HG03469 (cell line): ENCODE results near the gene CD81.

Experiments
- ATAC-seq: cut with Tn5 transposase; IDR thresholded peaks from one replicate; pipeline ENCODE4 v1.9.1; 2021; ENCODE audit warnings: mild to moderate bottlenecking, moderate library complexity, moderate number of reproducible peaks; ENCODE audit not compliant: unreplicated experiment

CD81 gene

GRCh38 chr11:2374456-2375201, 2.5 kb upstream of the CD81 start:
- no peak for ATAC-seq

- no peak for ATAC-seq
These were observed 1.7 kb upstream of the CD81 start for GRCh38 chr11:2375341-2375853.

GRCh38 chr11:2375964-2376551, 1.1 kb upstream of the CD81 start:
- ATAC-seq, result no peak

- no peak for ATAC-seq
These were observed 667 bp downstream of the CD81 start for GRCh38 chr11:2377511-2378443.

- no peak for ATAC-seq
These were observed 1.6 kb downstream of the CD81 start for GRCh38 chr11:2378527-2379210.

- ATAC-seq, result no peak
These were observed 2.5 kb downstream of the CD81 start for GRCh38 chr11:2379466-2380174.

GRCh38 chr11:2380396-2380795, 3.3 kb downstream of the CD81 start:
- ATAC-seq, result no peak

GRCh38 chr11:2380807-2381350, 3.8 kb downstream of the CD81 start:
- ATAC-seq, result no peak

GRCh38 chr11:2381494-2382128, 4.5 kb downstream of the CD81 start:
- no peak for ATAC-seq

- no peak for ATAC-seq
These were observed 5.0 kb downstream of the CD81 start for GRCh38 chr11:2382129-2382517.

- no peak for ATAC-seq
These were observed 6.1 kb downstream of the CD81 start for GRCh38 chr11:2382936-2383851.

- ATAC-seq, result no peak
These were observed 7.0 kb downstream of the CD81 start for GRCh38 chr11:2383852-2384804.

GRCh38 chr11:2385156-2386151, 8.3 kb downstream of the CD81 start:
- ATAC-seq, result no peak

GRCh38 chr11:2386591-2386990, 9.5 kb downstream of the CD81 start:
- ATAC-seq, result no peak

GRCh38 chr11:2387266-2387987, 10.3 kb downstream of the CD81 start:
- ATAC-seq, result no peak
